CD4-positive, alpha-beta T cell treated with Interleukin-4 for 1 hour (primary cell): Measurements from ENCODE around the gene PSMB4.
A peak's percentile ranks its signal among the peaks of the same experiment; 100 is the strongest.
"Not testable (repeated sequence)": the region's sequence is repeated elsewhere in the genome, so short reads cannot be mapped to it uniquely, and the experiment has no call there.

Experiments
- DNase-seq, 2 donors: peaks; one replicate each; pipeline ENCODE4 v3.0.0-alpha.2; 2020 to 2022

Gene PSMB4

GRCh38 chr1:151399324-151400171 is at the start of gene PSMB4:
Gene PSMB4, plus strand, starts transcription at chr1:151399573. Its CDS starts 15 bp downstream, at chr1:151399588.
- peak; percentile 90 to 92 for DNase-seq

DNA sequence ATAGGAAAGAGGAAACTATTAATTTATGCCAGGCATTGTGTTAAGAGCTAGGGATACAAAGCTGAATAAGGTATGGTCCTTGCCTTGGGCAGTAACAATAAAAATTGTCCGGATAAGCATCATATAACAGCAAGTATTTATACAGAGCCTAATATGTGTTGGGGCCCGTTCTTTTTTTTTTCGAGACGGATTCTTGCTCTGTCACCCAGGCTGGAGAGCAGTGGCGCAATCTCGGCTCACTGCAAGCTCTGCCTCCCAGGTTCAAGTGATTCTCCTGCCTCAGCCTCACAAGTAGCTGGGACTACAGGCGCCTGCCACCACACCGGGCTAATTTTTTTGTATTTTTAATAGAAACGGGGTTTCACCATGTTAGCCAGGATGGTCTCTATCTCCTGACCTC is 49.0 kb upstream of the PSMB4 start:
- DNase-seq = not testable (repeated sequence)

- no peak for DNase-seq
Measured at GRCh38 chr1:151352021-151352718, 47.2 kb upstream of the PSMB4 start.

DNA sequence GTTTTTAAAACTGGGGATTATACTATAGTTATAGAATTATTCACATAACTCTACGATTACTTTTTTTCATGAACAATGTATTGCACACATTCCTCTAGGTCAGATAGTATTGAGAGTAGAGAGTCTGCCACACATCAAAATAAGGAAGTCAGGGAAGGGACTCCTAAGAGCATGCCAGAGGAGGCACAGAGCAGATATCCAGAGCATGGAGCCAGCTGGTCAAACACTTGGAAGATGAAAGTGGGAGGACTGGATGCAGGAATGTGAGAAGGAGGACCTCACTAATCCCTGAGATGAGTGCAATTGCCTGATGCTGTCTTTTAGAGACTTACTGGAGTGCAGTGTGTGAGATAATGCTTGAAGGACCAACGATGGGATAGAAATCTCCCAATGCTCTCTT is 42.7 kb upstream of the PSMB4 start:
- DNase-seq = no peak

DNA sequence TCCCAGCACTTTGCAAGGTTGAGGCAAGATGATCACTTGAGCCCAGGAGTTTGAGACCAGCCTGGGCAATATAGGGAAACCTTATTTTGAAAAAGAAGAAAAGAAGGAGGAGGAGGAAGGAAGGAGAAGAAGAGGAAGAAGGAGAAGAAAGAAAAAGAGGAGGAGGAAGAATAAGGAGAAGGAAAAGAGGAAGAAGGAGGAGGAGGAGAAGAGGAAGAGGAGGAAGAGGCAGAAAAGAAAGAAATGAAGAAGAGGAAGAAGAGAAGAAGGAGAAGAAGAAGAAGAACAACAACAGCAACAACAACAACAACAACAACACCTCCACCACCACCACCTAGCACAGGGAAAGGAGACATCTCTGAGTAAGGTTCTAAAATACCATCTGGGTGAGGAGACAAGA is 37.5 kb upstream of the PSMB4 start:
- DNase-seq = no peak

GRCh38 chr1:151362308-151363155 is 36.8 kb upstream of the PSMB4 start:
- DNase-seq = no peak

GRCh38 chr1:151364996-151365395 is 34.4 kb upstream of the PSMB4 start:
- no peak for DNase-seq

DNA sequence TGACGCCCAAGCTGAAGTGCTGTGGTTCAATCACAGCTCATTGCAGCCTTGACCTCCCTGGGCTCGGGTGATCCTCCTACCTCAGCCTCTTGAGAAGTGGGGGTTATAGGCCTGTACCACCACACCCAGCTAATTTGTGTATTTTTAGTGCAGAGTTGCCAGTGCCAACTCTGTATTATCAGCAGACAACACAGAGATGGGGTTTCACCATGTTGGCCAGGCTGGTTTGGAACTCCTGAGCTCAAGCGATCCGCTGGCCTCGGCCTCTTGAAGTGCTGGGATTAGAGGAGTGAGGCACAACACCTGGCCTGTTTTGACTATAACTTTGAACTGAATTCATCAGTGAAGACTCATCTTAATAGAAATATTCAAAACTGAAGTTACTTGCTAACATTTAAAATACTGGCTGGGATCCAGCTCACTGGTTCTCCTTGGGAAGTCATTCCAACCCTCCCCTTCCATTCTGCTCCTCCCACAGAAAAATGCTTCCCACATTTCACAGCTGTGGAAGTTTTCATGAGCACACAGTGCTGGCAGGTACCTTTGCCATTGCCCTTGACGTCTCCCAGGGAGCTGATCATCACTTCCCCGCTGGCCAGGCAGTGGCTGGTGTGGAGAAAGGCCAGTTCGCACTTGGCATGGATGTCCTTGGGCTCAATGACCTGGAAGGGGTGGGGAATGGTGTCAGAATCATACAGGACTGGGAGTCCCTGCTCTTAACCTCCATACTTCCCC is 31.5 kb upstream of the PSMB4 start:
- no peak for DNase-seq

- DNase-seq = no peak
Measured at GRCh38 chr1:151368393-151369301, 30.7 kb upstream of the PSMB4 start.

GRCh38 chr1:151369302-151369610 is 30.1 kb upstream of the PSMB4 start:
- DNase-seq = no peak

- DNase-seq = no peak
Measured at GRCh38 chr1:151369621-151370048, 29.7 kb upstream of the PSMB4 start.

DNA sequence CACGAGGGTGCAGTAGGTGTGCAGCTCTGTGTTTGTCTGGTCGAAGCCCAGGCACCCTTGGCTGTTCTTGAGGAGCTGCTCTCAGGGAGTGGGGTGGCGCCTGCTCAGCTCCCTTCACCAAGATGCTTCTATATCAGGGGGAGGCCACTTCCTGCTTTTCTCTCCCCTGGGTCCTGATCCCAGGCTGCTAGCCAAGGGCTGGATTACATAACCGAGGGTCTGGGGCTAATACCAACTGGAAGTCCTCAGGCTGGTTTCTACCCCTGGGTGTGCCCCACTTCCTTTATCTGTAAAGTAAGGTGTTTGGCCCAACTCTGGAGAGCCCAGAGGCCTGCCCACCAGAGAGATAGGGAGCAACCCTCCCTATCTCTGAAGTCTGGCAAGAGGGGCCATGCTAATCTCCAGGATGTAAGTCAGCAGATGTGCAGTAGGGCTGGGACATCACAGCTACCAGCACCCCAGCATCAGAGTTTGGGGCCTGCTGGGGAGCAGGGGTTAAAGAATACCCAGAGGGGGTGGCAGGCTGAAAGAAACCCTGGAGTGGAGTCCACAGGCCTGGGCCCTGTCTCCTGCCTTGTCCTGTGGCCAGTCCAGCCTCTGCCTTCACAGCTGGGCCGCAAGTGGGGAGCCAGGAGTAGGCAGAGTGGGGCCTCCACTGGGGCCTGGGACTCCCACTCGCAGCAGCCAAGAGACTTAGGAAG is 29.0 kb upstream of the PSMB4 start:
- no peak for DNase-seq

GRCh38 chr1:151371370-151372057 is 27.9 kb upstream of the PSMB4 start:
- DNase-seq = no peak

DNA sequence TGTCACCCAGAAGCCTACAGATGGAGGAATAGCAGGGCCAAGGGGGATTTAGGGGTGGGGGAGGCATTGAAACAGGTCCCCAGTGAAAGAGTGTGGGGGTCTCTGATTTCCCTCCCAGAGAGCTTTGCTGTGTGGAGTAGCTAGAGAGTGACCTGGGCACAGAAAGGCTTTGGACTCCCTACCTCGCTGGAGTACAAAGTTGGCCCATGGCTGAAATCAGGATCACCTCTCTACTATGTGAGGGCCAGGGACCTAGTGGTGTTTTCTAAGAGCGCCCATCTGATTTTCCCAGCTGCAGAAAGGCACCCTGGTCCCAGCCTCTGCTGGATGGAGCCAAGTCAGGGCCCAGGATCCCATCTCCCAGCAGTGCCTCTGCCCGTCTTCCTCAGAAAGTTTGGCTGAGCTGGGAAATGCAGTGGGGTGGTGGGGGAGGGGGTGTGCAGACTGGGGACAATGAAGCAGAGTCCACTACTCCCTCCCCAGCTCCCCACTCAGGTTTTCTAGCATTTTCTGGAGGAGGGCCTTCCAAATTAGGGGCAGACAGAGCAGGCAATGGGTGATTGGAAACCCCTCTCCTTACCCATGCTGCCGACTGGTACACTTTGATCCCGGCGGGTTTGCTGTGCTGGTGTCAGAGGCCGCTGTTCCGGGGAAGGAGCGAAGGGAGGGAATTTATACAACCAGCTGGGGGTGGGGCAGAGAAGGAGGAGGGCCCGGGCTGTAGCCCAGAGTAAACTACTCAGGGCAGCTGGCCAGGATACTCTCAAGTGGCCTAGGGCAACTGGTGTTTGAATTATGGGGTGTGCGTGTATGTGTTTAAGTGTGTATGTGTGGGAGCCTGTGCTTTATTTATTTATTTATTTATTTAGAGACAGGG is 27.1 kb upstream of the PSMB4 start, which contains the start of gene SELENBP1:
TSS of gene SELENBP1 (minus strand) at position 648 of the 877 bp plus-strand sequence. CDS start at position 584, 64 bp downstream.
- no peak for DNase-seq

DNA sequence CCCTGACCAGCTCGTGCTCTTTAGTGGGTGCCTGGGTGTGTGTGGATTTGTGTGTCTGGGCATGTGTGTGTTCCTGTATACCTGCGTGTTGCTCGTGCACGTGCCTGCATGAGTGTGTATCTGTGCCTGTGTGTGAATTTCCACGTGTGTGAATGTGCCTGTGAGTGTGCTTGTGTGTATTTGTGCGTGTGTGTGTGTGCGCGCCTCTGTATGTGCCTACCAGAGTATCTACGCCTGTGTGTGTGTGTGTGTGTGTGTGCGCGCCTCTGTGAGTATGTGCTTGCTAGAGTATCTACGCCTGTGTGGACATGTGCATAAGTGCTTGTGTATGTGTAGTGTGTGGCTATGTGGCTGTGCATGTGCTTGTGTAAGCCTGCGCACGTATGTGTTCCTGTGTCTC is 26.2 kb upstream of the PSMB4 start:
- no peak for DNase-seq

DNA sequence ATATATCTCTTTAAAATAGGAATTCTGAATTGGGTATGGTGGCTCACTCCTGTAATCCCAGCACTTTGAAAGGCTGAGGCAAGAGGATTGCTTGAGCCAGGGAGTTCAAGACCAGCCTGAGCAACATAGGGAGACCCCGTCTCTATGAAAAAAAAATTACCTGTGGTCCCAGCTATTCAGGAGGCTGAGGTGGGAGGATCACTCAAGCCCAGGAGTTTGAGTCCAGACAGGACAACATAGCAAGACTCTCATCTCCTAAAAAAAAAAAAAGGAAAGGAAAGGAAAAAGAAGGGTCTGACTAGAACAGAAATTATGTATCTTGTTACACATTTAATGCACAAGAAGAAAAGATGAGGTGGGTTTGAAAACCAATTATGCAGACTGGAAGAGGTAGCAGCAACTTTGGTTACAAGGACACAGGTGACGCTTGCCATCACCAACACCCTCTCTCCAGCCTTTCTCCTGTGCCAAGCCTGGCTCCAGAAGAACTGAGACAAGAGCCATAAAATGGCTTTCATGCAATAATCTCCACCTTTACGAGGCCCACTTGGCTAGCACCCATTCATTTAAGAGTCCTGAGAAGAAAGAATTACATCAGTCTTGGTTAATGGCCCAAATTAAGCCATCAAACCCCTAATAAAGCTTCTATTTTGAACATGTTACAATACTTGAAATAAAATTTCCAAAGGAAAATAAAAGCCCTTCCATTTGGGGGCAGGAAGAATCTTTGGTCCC is 22.1 kb upstream of the PSMB4 start:
- DNase-seq = no peak

GRCh38 chr1:151384584-151384983 is 14.8 kb upstream of the PSMB4 start:
- DNase-seq = no peak

DNA sequence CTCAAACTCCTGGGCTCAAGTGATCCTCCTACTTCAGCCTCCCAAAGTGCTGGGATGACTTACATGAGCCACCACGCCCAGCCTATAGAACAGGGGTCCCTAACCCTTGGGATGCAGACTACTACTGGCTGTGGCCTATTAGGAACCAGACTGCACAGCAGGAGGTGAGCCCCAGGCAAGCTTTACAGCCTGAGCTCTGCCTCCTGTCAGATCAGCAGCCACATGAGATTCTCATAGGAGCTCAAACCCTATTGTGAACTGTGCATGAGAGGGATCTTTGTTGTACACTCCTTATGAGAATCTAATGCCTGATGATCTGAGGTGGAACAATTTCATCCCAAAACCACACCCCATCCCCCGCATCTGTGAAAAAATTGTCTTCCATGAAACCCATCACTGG is 13.4 kb upstream of the PSMB4 start:
- no peak for DNase-seq
